GM12864 (cell line): ENCODE results near the gene TMEM131L.

Experiments
- DNase-seq: peaks from one replicate; pipeline ENCODE4 v3.0.0-alpha.2; 2011; ENCODE audit warnings: low read depth
- H3K4me3 ChIP-seq: 2 replicates; pipeline ENCODE4 v1.5.1; 2011; ENCODE audit warnings: mild to moderate bottlenecking, low read depth, low read length, control low read depth
- CTCF ChIP-seq: IDR thresholded peaks from 2 replicates; pipeline ENCODE4 v1.5.1; 2011; ENCODE audit warnings: low read depth, mild to moderate bottlenecking, moderate library complexity, low read length, control low read depth, inconsistent platforms; ENCODE audit errors: missing control alignments

Gene TMEM131L

GRCh38 chr4:153531976-153532626, 65.9 kb downstream of the TMEM131L start:
- no peak overlapping the region for H3K4me3 ChIP-seq
- no peak for DNase-seq
- no peak for TF ChIP-seq CTCF

- no peak for TF ChIP-seq CTCF
- H3K4me3 ChIP-seq, result no peak overlapping the region
- DNase-seq, result no peak
Observed at GRCh38 chr4:153532636-153533035, 66.5 kb downstream of the TMEM131L start.

- H3K4me3 ChIP-seq, result no peak overlapping the region
- TF ChIP-seq CTCF, result no peak
- DNase-seq, result no peak
Observed at GRCh38 chr4:153533387-153533786, 67.2 kb downstream of the TMEM131L start.

DNA sequence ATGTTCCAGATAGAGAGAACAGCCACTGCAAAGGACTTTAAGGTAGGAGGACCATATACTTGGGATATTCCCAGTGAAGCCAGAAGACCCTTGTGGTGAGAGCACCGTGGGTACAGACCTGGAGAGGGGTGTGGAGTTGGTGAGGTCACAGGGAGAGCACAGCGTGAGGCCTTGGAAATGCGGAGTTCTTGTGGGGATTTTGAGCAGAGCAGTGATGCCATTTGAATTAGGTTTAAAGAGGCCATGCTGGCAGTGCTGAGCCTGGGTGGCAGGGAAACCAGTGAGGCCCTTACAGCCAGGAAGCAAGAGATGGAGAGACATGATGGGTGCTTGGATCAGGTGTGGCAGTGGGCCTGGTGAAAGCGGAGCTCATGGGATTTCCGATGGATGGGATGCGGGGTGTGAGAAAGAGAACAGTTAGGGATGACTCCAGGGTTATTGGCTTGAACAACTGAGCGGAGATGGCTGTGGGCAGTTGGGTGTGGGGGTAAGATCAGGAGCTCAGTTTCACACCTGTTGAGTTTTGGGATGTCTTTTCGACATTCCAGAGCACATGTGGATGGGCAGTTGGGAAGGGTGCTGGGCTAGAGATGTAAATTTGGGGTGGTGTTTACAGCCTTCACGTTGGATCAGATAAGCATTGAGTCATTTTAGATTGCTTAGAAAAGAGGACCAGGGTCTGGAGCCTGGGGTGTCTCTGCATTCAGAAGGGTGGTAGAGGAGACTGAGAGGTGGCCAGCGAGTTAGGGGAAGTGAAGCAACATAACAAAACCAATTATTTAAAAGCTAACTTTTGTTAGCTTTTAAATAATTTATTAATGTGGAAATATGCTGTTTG, 68.9 kb downstream of the TMEM131L start:
- TF ChIP-seq CTCF, result no peak
- no peak for DNase-seq
- no peak overlapping the region for H3K4me3 ChIP-seq

DNA sequence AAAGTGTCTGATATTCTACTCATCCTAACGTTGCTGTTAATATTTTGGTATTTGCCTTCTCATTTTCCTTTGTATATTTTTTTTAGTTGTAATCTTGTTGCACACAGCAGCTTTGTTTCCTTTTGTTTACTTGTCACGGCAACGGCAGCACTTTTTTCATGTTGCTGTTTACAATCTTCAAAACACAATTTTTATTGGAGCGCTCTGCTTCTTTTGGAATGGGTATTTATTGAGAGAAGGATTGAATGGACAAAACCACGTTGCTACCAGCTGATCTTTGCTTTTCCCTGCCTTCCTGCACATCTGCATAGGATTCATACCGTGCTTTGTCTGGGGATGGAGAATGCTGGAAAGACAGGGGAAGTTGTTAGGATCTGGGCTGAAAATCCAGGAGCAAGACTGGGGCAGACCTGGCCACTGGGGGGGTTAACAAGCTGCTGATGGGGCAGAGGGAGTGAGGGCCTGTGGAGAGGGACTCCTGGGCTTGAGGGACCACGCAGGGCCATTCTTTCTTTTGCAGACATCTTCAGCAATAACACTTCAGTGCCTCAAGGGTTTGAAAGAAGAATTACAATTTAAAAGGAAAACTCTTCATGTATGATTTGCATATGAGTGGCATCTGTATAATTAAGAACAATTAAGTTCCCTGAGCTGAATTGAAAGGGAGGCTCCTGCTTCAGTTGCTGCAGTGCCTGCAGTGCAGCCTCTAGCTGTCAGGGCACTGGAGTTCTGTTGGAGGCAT, 69.8 kb downstream of the TMEM131L start:
- no peak for DNase-seq
- TF ChIP-seq CTCF, result peak; percentile 27
- H3K4me3 ChIP-seq, result no peak overlapping the region

DNA sequence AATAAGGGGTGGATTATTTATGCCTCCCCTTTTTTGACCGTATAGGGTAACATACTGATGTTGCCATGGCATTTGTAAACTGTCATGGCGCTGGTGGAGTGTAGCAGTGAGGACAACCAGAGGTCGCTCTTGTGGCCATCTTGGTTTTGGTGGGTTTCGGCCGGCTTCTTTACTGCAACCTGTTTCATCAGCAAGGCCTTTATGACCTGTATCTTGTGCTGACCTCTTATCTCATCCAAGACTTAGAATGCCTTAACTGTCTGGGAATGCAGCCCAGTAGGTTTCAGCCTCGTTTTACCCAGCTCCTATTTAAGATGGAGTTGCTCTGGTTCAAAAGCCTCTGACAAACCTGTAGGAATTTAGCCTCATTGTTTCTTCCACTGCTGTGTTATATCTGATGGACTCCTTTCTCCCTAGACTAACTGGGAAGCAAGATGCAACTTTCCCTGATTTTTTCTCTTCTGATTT, 71.4 kb downstream of the TMEM131L start:
- DNase-seq, result no peak
- TF ChIP-seq CTCF, result no peak

More for the DNA sequence above, 71.4 kb downstream of the TMEM131L start:
- no peak overlapping the region for H3K4me3 ChIP-seq
